OCI-LY7 (cell line): ENCODE measurements around the gene P4HTM.

Source experiments
- CTCF ChIP-seq: fragments of 200-600 bp; sonication (generic); conservative IDR thresholded peaks from 2 replicates; pipeline ENCODE4 v1.5.1; 2014; ENCODE audit warnings: mild to moderate bottlenecking, antibody characterized with exemption, low read length, moderate library complexity, mixed read lengths
- EZH2phosphoT487 ChIP-seq: fragments of 200-600 bp; sonication (generic); IDR thresholded peaks from 2 replicates; pipeline ENCODE4 v1.6.1; 2018; ENCODE audit warnings: low read depth, borderline replicate concordance, mild to moderate bottlenecking, mixed run types, antibody characterized with exemption, low read length, moderate library complexity, mixed read lengths

DNA sequence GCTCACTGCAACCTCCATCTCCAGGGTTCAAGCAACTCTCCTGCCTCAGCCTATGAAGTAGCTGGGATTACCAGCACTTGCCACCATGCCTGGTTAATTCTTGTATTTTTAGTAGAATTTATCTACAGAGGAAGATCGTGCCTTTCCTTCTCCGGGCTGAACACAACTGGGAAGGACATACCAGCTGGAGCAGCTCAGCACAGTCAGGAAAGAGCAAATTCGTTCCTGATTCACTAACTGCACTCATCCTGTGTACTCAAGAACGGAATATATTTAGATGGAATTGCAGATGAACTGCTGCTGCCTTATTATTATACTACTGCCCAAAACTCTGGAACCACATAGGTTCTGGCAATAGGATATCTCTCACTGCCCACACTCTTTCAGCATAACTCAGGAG, 27.1 kb upstream of the P4HTM start:
- TF ChIP-seq CTCF (no peak), EZH2phosphoT487 (no peak)
